GM23338 (cell line): ENCODE measurements around the gene HJV. TPM values are rescaled to one million over a fixed set of nuclear protein-coding genes. Genes with fewer than 3 reads are reported as not detected.
A peak's percentile ranks its signal among the peaks of the same experiment; 100 is the strongest.

Experiments used
- ATAC-seq: fragments of 200-7000 bp; cut with Tn5 transposase; 3 replicates; pipeline ENCODE4 v1.9.1; 2020
- DNase-seq: peaks from one replicate; pipeline ENCODE4 v3.0.0-alpha.2; 2015; ENCODE audit warnings: low spot score
- H2AFZ ChIP-seq: fragments of 200-600 bp; sonication (generic); 2 replicates; pipeline ENCODE4 v1.8.0; 2016; ENCODE audit warnings: antibody characterized with exemption, mild to moderate bottlenecking, moderate library complexity
- H3F3A ChIP-seq: fragments of 200-600 bp; sonication (generic); replicated peaks from 2 replicates; pipeline ENCODE4 v1.8.0; 2017; ENCODE audit warnings: antibody characterized with exemption, mixed run types, low read depth
- H3K27ac ChIP-seq: fragments of 200-600 bp; sonication (generic); 2 replicates; pipeline ENCODE4 v1.6.1; 2016; ENCODE audit warnings: low read depth
- H3K27me3 ChIP-seq: fragments of 200-600 bp; sonication (generic); 2 replicates; pipeline ENCODE4 v1.8.0; 2016; ENCODE audit warnings: mild to moderate bottlenecking, mixed run types, moderate library complexity; ENCODE audit not compliant: insufficient read depth
- H3K36me3 ChIP-seq: fragments of 200-600 bp; sonication (generic); 2 replicates; pipeline ENCODE4 v1.8.0; 2016; ENCODE audit warnings: mild to moderate bottlenecking; ENCODE audit not compliant: insufficient read depth
- H3K4me1 ChIP-seq: fragments of 200-600 bp; sonication (generic); 2 replicates; pipeline ENCODE4 v1.8.0; 2016; ENCODE audit warnings: mild to moderate bottlenecking, moderate library complexity; ENCODE audit not compliant: insufficient read depth
- H3K4me2 ChIP-seq: fragments of 200-600 bp; sonication (generic); 2 replicates; pipeline ENCODE4 v1.7.1; 2017; ENCODE audit warnings: mixed run types
- H3K4me3 ChIP-seq: fragments of 200-600 bp; sonication (generic); 2 replicates; pipeline ENCODE4 v1.6.1; 2016; ENCODE audit warnings: mixed run types
- H3K79me2 ChIP-seq: fragments of 200-600 bp; sonication (generic); replicated peaks from 2 replicates; pipeline ENCODE4 v1.8.0; 2017; ENCODE audit warnings: mild to moderate bottlenecking; ENCODE audit not compliant: insufficient read depth
- H3K9me2 ChIP-seq: fragments of 200-600 bp; sonication (generic); 2 replicates; pipeline ENCODE4 v1.8.0; 2017; ENCODE audit not compliant: insufficient read depth
- H4K20me1 ChIP-seq: fragments of 200-600 bp; sonication (generic); replicated peaks from 2 replicates; pipeline ENCODE4 v1.8.0; 2017; ENCODE audit warnings: mild to moderate bottlenecking; ENCODE audit not compliant: insufficient read depth
- H3K27ac Mint-ChIP-seq: 2 replicates; pipeline ENCODE4 v1.8.0; 2020; ENCODE audit warnings: inconsistent platforms, mild to moderate bottlenecking, moderate library complexity, mixed read lengths
- H3K27me3 Mint-ChIP-seq: 3 replicates; pipeline ENCODE4 v1.8.0; 2022; ENCODE audit warnings: low read depth, mild to moderate bottlenecking, moderate library complexity, mixed read lengths, inconsistent platforms; ENCODE audit not compliant: insufficient read depth, poor library complexity
- H3K36me3 Mint-ChIP-seq: 3 replicates; pipeline ENCODE4 v1.8.0; 2021; ENCODE audit warnings: low read depth, mild to moderate bottlenecking, inconsistent platforms, moderate library complexity, mixed read lengths
- H3K4me1 Mint-ChIP-seq: 3 replicates; pipeline ENCODE4 v1.8.0; 2020; ENCODE audit warnings: mild to moderate bottlenecking, inconsistent platforms, mixed read lengths
- H3K4me3 Mint-ChIP-seq: 3 replicates; pipeline ENCODE4 v1.8.0; 2021; ENCODE audit warnings: moderate library complexity, mild to moderate bottlenecking, inconsistent platforms, mixed read lengths
- H3K9me3 Mint-ChIP-seq: 3 replicates; pipeline ENCODE4 v1.8.0; 2020; ENCODE audit warnings: moderate library complexity, mild to moderate bottlenecking, inconsistent platforms, mixed read lengths
- CTCF ChIP-seq, 2 experiments: fragments of 200-600 bp in 1 of 2; sonication (generic) in 1 of 2; conservative IDR thresholded peaks; 2 replicates each; pipeline versions ENCODE4 v1.5.1 to v1.6.1; 2016 to 2017; ENCODE audit warnings: antibody characterized with exemption in 2 of 2, low read depth in 2 of 2, mild to moderate bottlenecking in 2 of 2, moderate library complexity in 1 of 2
- EZH2 ChIP-seq: fragments of 200-600 bp; sonication (generic); IDR thresholded peaks from one replicate; pipeline ENCODE4 v1.8.0; 2017; ENCODE audit warnings: antibody characterized with exemption, mild to moderate bottlenecking, low read depth; ENCODE audit not compliant: unreplicated experiment
- POLR2AphosphoS5 ChIP-seq: IDR thresholded peaks from 2 replicates; pipeline ENCODE4 v1.6.1; 2016; ENCODE audit warnings: antibody characterized with exemption, low read depth
- ZNF114 ChIP-seq: fragments of 250-450 bp; sonication (Bioruptor Pico); IDR thresholded peaks from 2 replicates; pipeline ENCODE4 v1.5.0; 2020; ENCODE audit warnings: mild to moderate bottlenecking, moderate library complexity
- polyA plus RNA-seq: library from polyadenylated mRNA; unstranded; fragments of >200 nt; fragmentation: Nextera tagmentation; extraction: Ambion mirVana; gene quantifications from 2 replicates; pipeline ENCODE4 v1.2.1, GENCODE V29; 2016
- total RNA-seq: library from RNA; depleted of rRNA; stranded (reverse); fragments of >200 nt; shearing (Covaris generic); gene quantifications from 2 replicates; pipeline ENCODE4 v1.2.3, GENCODE V29; 2014

The HJV gene
- total and polyA plus RNA-seq, 2 experiments from 2014 or later: 0.42 to 0.45 TPM

- no peak for TF ChIP-seq CTCF (conservative IDR thresholded peaks at IDR 0.05; ENCODE audit: low read depth in 2 of 2)
Measured at GRCh38 chr1:145995148-145995881, 26.2 kb downstream of the HJV start (continued).

- Histone ChIP-seq H3K4me1 (peaks cover 34% of the 10 kb centered on the region), H3K4me2 (peak overlapping the region; percentile 87), H3K79me2 (peaks cover 18% of the 10 kb centered on the region), H2AFZ (no peak overlapping the region), H3K27me3 (no peaks in the 10 kb centered on the region), H3F3A (peaks cover 5% of the 10 kb centered on the region), H3K36me3 (no peaks in the 10 kb centered on the region; the same call in 1 of the 2 replicates), H3K27ac (no peak overlapping the region), H4K20me1 (no peaks in the 10 kb centered on the region), H3K9me2 (no peaks in the 10 kb centered on the region), H3K4me3 (peak overlapping the region; percentile 75)
- peaks cover 50% of the 10 kb centered on the region for H3K4me1 Mint-ChIP-seq
- no peaks in the 10 kb centered on the region for H3K9me3 Mint-ChIP-seq
- DNase-seq: no peak
- peaks cover 48% of the 10 kb centered on the region for H3K36me3 Mint-ChIP-seq
- H3K27me3 Mint-ChIP-seq: peaks cover 9% of the 10 kb centered on the region
- H3K4me3 Mint-ChIP-seq: peak overlapping the region; percentile 99
- TF ChIP-seq POLR2AphosphoS5: peak; percentile 14; the same call in 1 of the 2 replicates
- no peak for TF ChIP-seq EZH2
- ATAC-seq: no peak
- H3K27ac Mint-ChIP-seq: no peak overlapping the region
Measured at GRCh38 chr1:145994391-145995120, 27.0 kb downstream of the HJV start.

GRCh38 chr1:145993618-145994390 lies 27.7 kb downstream of the HJV start:
- Mint-ChIP-seq H3K36me3 (peaks cover 48% of the 10 kb centered on the region), H3K9me3 (no peaks in the 10 kb centered on the region), H3K4me1 (peaks cover 46% of the 10 kb centered on the region), H3K27me3 (peaks cover 6% of the 10 kb centered on the region), H3K4me3 (peak overlapping the region; percentile 99), H3K27ac (no peak overlapping the region)
- H3K79me2 ChIP-seq: peaks cover 18% of the 10 kb centered on the region
- TF ChIP-seq CTCF (conservative IDR thresholded peaks at IDR 0.05; ENCODE audit: low read depth in 2 of 2) (no peak), EZH2 (no peak), POLR2AphosphoS5 (peak; percentile 14; the same call in 1 of the 2 replicates), ZNF114 (CRISPR knock-in tag) (no peak)
- no peaks in the 10 kb centered on the region for H3K9me2 ChIP-seq
- 0 out of 2 replicates have a peak overlapping the region, but pooled peaks have one; percentile 87 for H3K4me2 ChIP-seq
- H3K4me1 ChIP-seq: peaks cover 28% of the 10 kb centered on the region
- no peak overlapping the region for H2AFZ ChIP-seq
- ATAC-seq: no peak
- no peak for DNase-seq
- no peaks in the 10 kb centered on the region; the same call in 1 of the 2 replicates for H3K36me3 ChIP-seq
- no peaks in the 10 kb centered on the region for H3K27me3 ChIP-seq
- peak overlapping the region; percentile 75; the same call in 1 of the 2 replicates for H3K4me3 ChIP-seq
- no peak overlapping the region for H3K27ac ChIP-seq
- peaks cover 5% of the 10 kb centered on the region for H3F3A ChIP-seq
- no peaks in the 10 kb centered on the region for H4K20me1 ChIP-seq
